ENCODE measurements around the gene DCDC2. TPM values are rescaled to one million over a fixed set of nuclear protein-coding genes. Genes with fewer than 3 reads are reported as not detected.

DCDC2 gene
- total and polyA plus RNA-seq, 7 donors: 0.45 to 3.1 (median 0.74) TPM

- TF ChIP-seq, protein P1, sequence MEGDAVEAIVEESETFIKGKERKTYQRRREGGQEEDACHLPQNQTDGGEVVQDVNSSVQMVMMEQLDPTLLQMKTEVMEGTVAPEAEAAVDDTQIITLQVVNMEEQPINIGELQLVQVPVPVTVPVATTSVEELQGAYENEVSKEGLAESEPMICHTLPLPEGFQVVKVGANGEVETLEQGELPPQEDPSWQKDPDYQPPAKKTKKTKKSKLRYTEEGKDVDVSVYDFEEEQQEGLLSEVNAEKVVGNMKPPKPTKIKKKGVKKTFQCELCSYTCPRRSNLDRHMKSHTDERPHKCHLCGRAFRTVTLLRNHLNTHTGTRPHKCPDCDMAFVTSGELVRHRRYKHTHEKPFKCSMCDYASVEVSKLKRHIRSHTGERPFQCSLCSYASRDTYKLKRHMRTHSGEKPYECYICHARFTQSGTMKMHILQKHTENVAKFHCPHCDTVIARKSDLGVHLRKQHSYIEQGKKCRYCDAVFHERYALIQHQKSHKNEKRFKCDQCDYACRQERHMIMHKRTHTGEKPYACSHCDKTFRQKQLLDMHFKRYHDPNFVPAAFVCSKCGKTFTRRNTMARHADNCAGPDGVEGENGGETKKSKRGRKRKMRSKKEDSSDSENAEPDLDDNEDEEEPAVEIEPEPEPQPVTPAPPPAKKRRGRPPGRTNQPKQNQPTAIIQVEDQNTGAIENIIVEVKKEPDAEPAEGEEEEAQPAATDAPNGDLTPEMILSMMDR (IDR thresholded peaks at IDR 0.05): no peak
- Histone ChIP-seq H3K9me3 (no peaks in the 10 kb centered on the region), H3K4me3 (no peak overlapping the region), H3K27ac (no peak overlapping the region), H3K4me1 (no peaks in the 10 kb centered on the region), H3K27me3 (ENCODE audit: insufficient read depth in 3 of 3, low read length in 2 of 3) (peaks cover 0 to 3% (median 0%) of the 10 kb centered on the region in 3 donors), H3K36me3 (ENCODE audit: insufficient read depth in 1 of 2, low read depth in 1 of 2) (no peaks in the 10 kb centered on the region)
- ATAC-seq: no peak
- intact Hi-C loops (cut with DNase I): no loop called here
- 76 to 79% (median 79%) methylated on average over 1 of the region's 1 CpG for WGBS, 3 donors
- no peak for DNase-seq
These were observed 4.0 kb downstream of the DCDC2 start for GRCh38 chr6:24353861-24354260.

DNA sequence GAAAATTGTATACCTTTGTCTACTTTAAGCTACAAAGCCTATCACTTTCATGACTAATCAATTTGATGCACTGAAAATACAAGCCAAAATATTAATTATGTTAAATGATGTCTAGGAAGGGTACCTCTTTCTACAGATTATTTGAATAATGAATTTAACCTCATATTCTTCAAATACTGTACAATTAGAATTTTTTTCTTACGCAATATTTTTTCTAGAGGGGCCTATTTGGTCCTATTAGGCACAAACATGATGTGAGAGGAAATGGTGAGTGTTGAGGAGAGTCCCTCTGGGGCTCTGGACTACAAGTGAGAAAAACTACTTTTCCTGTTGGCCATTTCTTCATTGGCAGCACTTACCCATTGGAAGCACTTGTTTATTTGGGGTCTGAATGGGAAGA lies 5.4 kb downstream of the DCDC2 start:
- 92 to 100% (median 93%) methylated on average over 1 of the region's 1 CpG for WGBS, 3 donors
- H3K27me3 ChIP-seq (ENCODE audit: insufficient read depth in 3 of 3, low read length in 2 of 3): peaks cover 0 to 3% (median 0%) of the 10 kb centered on the region in 3 donors
- TF ChIP-seq, protein P1 (IDR thresholded peaks at IDR 0.05): no peak
- intact Hi-C loops (cut with DNase I): no loop called here
- H3K9me3 ChIP-seq: no peaks in the 10 kb centered on the region
- H3K36me3 ChIP-seq (ENCODE audit: insufficient read depth in 1 of 2, low read depth in 1 of 2): no peaks in the 10 kb centered on the region
- H3K4me3 ChIP-seq: no peak overlapping the region
- ATAC-seq (no peak), DNase-seq (no peak)
- H3K4me1 ChIP-seq: no peaks in the 10 kb centered on the region
- no peak overlapping the region for H3K27ac ChIP-seq

- 64 to 90% (median 72%) methylated on average over 3 of the region's 3 CpGs for WGBS, 3 donors
- peaks cover 0 to 2% (median 0%) of the 10 kb centered on the region in 3 donors for H3K27me3 ChIP-seq (ENCODE audit: insufficient read depth in 3 of 3, low read length in 2 of 3)
- TF ChIP-seq, protein P1 (IDR thresholded peaks at IDR 0.05): no peak
- DNase-seq (no peak), ATAC-seq (no peak)
- no peaks in the 10 kb centered on the region for H3K9me3 ChIP-seq
- no peak overlapping the region for H3K4me3 ChIP-seq
- H3K36me3 ChIP-seq (ENCODE audit: insufficient read depth in 1 of 2, low read depth in 1 of 2): no peaks in the 10 kb centered on the region
- no peak overlapping the region for H3K27ac ChIP-seq
- intact Hi-C loops (cut with DNase I): no loop called here
- H3K4me1 ChIP-seq: no peaks in the 10 kb centered on the region
These were observed 12.9 kb downstream of the DCDC2 start for GRCh38 chr6:24344976-24345375.

GRCh38 chr6:24340998-24341938 lies 16.6 kb downstream of the DCDC2 start:
- WGBS, 3 donors: 64 to 79% (median 68%) methylated on average over 6 of the region's 6 CpGs
- Histone ChIP-seq H3K36me3 (ENCODE audit: insufficient read depth in 1 of 2, low read depth in 1 of 2) (no peaks in the 10 kb centered on the region), H3K9me3 (no peaks in the 10 kb centered on the region), H3K4me3 (no peak overlapping the region), H3K27me3 (ENCODE audit: insufficient read depth in 3 of 3, low read length in 2 of 3) (no peaks in the 10 kb centered on the region), H3K27ac (no peak overlapping the region), H3K4me1 (no peaks in the 10 kb centered on the region)
- DNase-seq: no peak
- TF ChIP-seq, protein P1 (IDR thresholded peaks at IDR 0.05): no peak
- intact Hi-C loops (cut with DNase I): no loop called here
- ATAC-seq: no peak

Data from psoas muscle (tissue), 8 donors.